SK-N-SH (cell line): Measurements from ENCODE around the gene CLCN3.

Experiments used
- CTCF ChIP-seq: fragments of 200-600 bp; sonication (generic); IDR thresholded peaks from 2 replicates; pipeline ENCODE4 v1.6.1; 2017; ENCODE audit warnings: antibody characterized with exemption, mild to moderate bottlenecking, moderate library complexity
- JUND ChIP-seq: IDR thresholded peaks from 2 replicates; pipeline ENCODE4 v1.4.0; 2012

- TF ChIP-seq CTCF, result no peak
- no peak for TF ChIP-seq JUND
These were observed 121.2 kb downstream of the CLCN3 start for GRCh38 chr4:169741569-169741968.
